IPS-NIHi7 (cell line): Measurements from ENCODE around the gene CRYAB.
A peak's percentile ranks its signal among the peaks of the same experiment; 100 is the strongest.

Experiments used
- DNase-seq: peaks from one replicate; pipeline ENCODE4 v3.0.0; 2012; ENCODE audit warnings: mixed read lengths; ENCODE audit errors: extremely low spot score

Gene CRYAB

GRCh38 chr11:111911563-111912401, at the start of gene CRYAB:
CRYAB (minus strand) TSS chr11:111911770; CDS start chr11:111911724, 46 bp downstream.
- peak; percentile 29 for DNase-seq

- peak; percentile 64 for DNase-seq
Measured at GRCh38 chr11:111960916-111961315, 49.3 kb upstream of the CRYAB start.

GRCh38 chr11:111957663-111958444, 46.3 kb upstream of the CRYAB start:
- DNase-seq = no peak

GRCh38 chr11:111954154-111954553, 42.6 kb upstream of the CRYAB start:
- no peak for DNase-seq

GRCh38 chr11:111951565-111951964, 40.0 kb upstream of the CRYAB start:
- DNase-seq = no peak

GRCh38 chr11:111949519-111950426, 38.2 kb upstream of the CRYAB start:
- DNase-seq = no peak

GRCh38 chr11:111947143-111947542, 35.6 kb upstream of the CRYAB start:
- DNase-seq = no peak

- no peak for DNase-seq
Measured at GRCh38 chr11:111946499-111946898, 34.9 kb upstream of the CRYAB start.

- no peak for DNase-seq
Measured at GRCh38 chr11:111945198-111945597, 33.6 kb upstream of the CRYAB start.

- DNase-seq = no peak
Measured at GRCh38 chr11:111944651-111945051, 33.1 kb upstream of the CRYAB start.

GRCh38 chr11:111944139-111944538, 32.6 kb upstream of the CRYAB start:
- peak; percentile 31 for DNase-seq

- no peak for DNase-seq
Measured at GRCh38 chr11:111942829-111943228, 31.3 kb upstream of the CRYAB start.

GRCh38 chr11:111941963-111942362, 30.4 kb upstream of the CRYAB start:
- DNase-seq = no peak

GRCh38 chr11:111939836-111940604, 28.4 kb upstream of the CRYAB start:
- no peak for DNase-seq

GRCh38 chr11:111938687-111939160, 27.2 kb upstream of the CRYAB start:
- DNase-seq = no peak

- DNase-seq = no peak
Measured at GRCh38 chr11:111937844-111938243, 26.3 kb upstream of the CRYAB start.

- DNase-seq = no peak
Measured at GRCh38 chr11:111937461-111937769, 25.8 kb upstream of the CRYAB start.

- no peak for DNase-seq
Measured at GRCh38 chr11:111936040-111936540, 24.5 kb upstream of the CRYAB start.

GRCh38 chr11:111935317-111936039, 23.9 kb upstream of the CRYAB start:
- DNase-seq = no peak

GRCh38 chr11:111934306-111934705, 22.7 kb upstream of the CRYAB start:
- DNase-seq = no peak
